Endothelial cell of umbilical vein (primary cell): ENCODE data around the gene INTS4. TPM values are rescaled to one million over a fixed set of nuclear protein-coding genes. Genes with fewer than 3 reads are reported as not detected.
"Not testable (repeated sequence)": the region's sequence is repeated elsewhere in the genome, so short reads cannot be mapped to it uniquely, and the experiment has no call there.

ENCODE experiments used
- BruUV-seq: library from RNA; stranded (reverse); fragments of 400-500 nt; replicated peaks from 2 replicates; lab custom pipeline; 2021; lab: Mats Ljungman, UMichigan
- CTCF ChIA-PET: fragments of 300-600, 350-600 bp; sonication (Branson Sonifier 250); formaldehyde crosslinking; loops from one replicate; lab custom pipeline; 2021; ENCODE audit warnings: antibody characterized with exemption, inconsistent platforms; lab: Charles Lee
- POLR2A ChIA-PET: fragments of 300-600, 350-600 bp; sonication (Branson Sonifier 250); formaldehyde crosslinking; loops from one replicate; lab custom pipeline; 2021; ENCODE audit warnings: antibody characterized with exemption, inconsistent platforms; lab: Charles Lee
- DNase-seq: peaks from one replicate; pipeline ENCODE4 v3.0.0-alpha.2; 2011; ENCODE audit warnings: low read depth, low spot score
- FAIRE-seq: peaks from 2 replicates; lab custom pipeline; 2011; peaks lifted over from hg19 to GRCh38; lab: Jason Lieb, UNC
- H2AFZ ChIP-seq: 2 replicates; pipeline ENCODE4 v1.6.0; 2012; ENCODE audit warnings: low read depth, low read length, control low read depth, inconsistent platforms
- H3K27ac ChIP-seq: 2 replicates; pipeline ENCODE4 v1.5.1; 2011; ENCODE audit warnings: low read depth, mild to moderate bottlenecking, control low read depth, low read length, moderate library complexity; ENCODE audit not compliant: insufficient read depth
- H3K27me3 ChIP-seq, 2 experiments: 2 replicates each; pipeline versions ENCODE4 v1.6.0 to v1.6.1; 2011; ENCODE audit warnings: low read length in 2 of 2, mixed read lengths in 1 of 2; ENCODE audit not compliant: control insufficient read depth in 2 of 2, insufficient read depth in 2 of 2
- H3K36me3 ChIP-seq, 2 experiments: 2 replicates in 1 of 2; 3 replicates in 1 of 2; pipeline ENCODE4 v1.5.1; 2011; ENCODE audit warnings: low read length in 2 of 2, mild to moderate bottlenecking in 1 of 2, moderate library complexity in 1 of 2; ENCODE audit not compliant: control insufficient read depth in 2 of 2, insufficient read depth in 2 of 2; ENCODE audit errors: extremely low read depth in 1 of 2
- H3K4me1 ChIP-seq: 3 replicates; pipeline ENCODE4 v1.5.1; 2011; ENCODE audit warnings: mild to moderate bottlenecking, low read length; ENCODE audit not compliant: control insufficient read depth, insufficient read depth; ENCODE audit errors: extremely low read depth
- H3K4me2 ChIP-seq: 2 replicates; pipeline ENCODE4 v1.6.1; 2011; ENCODE audit warnings: low read length, control low read depth, mixed read lengths; ENCODE audit not compliant: insufficient read depth
- H3K4me3 ChIP-seq, 3 experiments: fragments of 200-600 bp in 1 of 3; sonication (generic), shearing (Covaris generic) in 1 of 3; replicated peaks in 1 of 3; 2 replicates each; pipeline ENCODE4 v1.5.1; 2011 to 2016; ENCODE audit warnings: control low read depth in 3 of 3, low read length in 3 of 3, mild to moderate bottlenecking in 2 of 3, inconsistent platforms in 1 of 3, low read depth in 1 of 3, moderate library complexity in 1 of 3; ENCODE audit not compliant: insufficient read depth in 1 of 3
- H3K79me2 ChIP-seq: 2 replicates; pipeline ENCODE4 v1.6.0; 2012; ENCODE audit warnings: low read length, inconsistent platforms; ENCODE audit not compliant: control insufficient read depth, insufficient read depth
- H3K9ac ChIP-seq: replicated peaks from 2 replicates; pipeline ENCODE3; 2011; ENCODE audit warnings: low read length, control low read depth; ENCODE audit not compliant: insufficient read depth; ENCODE audit errors: extremely low read depth
- H3K9me1 ChIP-seq: replicated peaks from 3 replicates; pipeline ENCODE4 v1.6.0; 2011; ENCODE audit warnings: mild to moderate bottlenecking, low read length; ENCODE audit not compliant: control insufficient read depth, insufficient read depth; ENCODE audit errors: extremely low read depth
- H3K9me3 ChIP-seq: replicated peaks from 2 replicates; pipeline ENCODE4 v1.5.1; 2012; ENCODE audit warnings: low read length, inconsistent platforms; ENCODE audit not compliant: control insufficient read depth, insufficient read depth
- H4K20me1 ChIP-seq: replicated peaks from 2 replicates; pipeline ENCODE3; 2011; ENCODE audit warnings: mild to moderate bottlenecking, low read length; ENCODE audit not compliant: control insufficient read depth, insufficient read depth; ENCODE audit errors: extremely low read depth
- GATA2 ChIP-seq: IDR thresholded peaks from 2 replicates; pipeline ENCODE4 v1.7.0; 2011; ENCODE audit warnings: low read depth, mild to moderate bottlenecking, moderate library complexity, mixed read lengths, low read length; ENCODE audit not compliant: insufficient read length, insufficient read depth
- dilution Hi-C: fragments of 300-500 bp; cut with MboI; formaldehyde crosslinking; loops from one replicate; pipeline ENCODE4 v1.15.0; 2019; ENCODE audit warnings: low sequenced_read_pairs; ENCODE audit not compliant: extremely low pct_ligation_motif_present
- intact Hi-C: fragments of 100-400 bp; cut with micrococcal nuclease; formaldehyde crosslinking; loops from one replicate; pipeline ENCODE4 v1.10.0; 2022
- polyA plus RNA-seq, 4 experiments: library from polyadenylated mRNA; depleted of rRNA in 3 of 4; stranded (reverse) in 3 of 4; unstranded in 1 of 4; fragments of >200 nt; gene quantifications; 2 replicates each; pipeline versions ENCODE4 v1.2.1 to v1.2.3, GENCODE V29; 2011 to 2012; ENCODE audit warnings: missing spikeins in 1 of 4
- total RNA-seq: library from RNA; stranded (reverse); gene quantifications from 2 replicates; pipeline ENCODE4 v1.2.3, GENCODE V29; 2021

The INTS4 gene
- total and polyA plus RNA-seq, 2 donors (not counting 3 experiments of a cell fraction or from before 2014, with no cell fraction given): 29.2 to 37.8 TPM

GRCh38 chr11:77943296-77943695 lies 51.2 kb downstream of the INTS4 start:
- POLR2A ChIA-PET, BruUV-seq: not testable (repeated sequence)

GRCh38 chr11:77942465-77942864 lies 52.0 kb downstream of the INTS4 start:
- H3K4me1 ChIP-seq, H3K27me3 ChIP-seq, H3K4me3 ChIP-seq, H3K27ac ChIP-seq, FAIRE-seq, intact Hi-C loops, BruUV-seq, H3K9me3 ChIP-seq, DNase-seq, dilution Hi-C loops, H3K9ac ChIP-seq, H2AFZ ChIP-seq, H4K20me1 ChIP-seq, H3K4me2 ChIP-seq, H3K36me3 ChIP-seq, H3K9me1 ChIP-seq, CTCF ChIA-PET, H3K79me2 ChIP-seq, POLR2A ChIA-PET: not testable (repeated sequence)

More at GRCh38 chr11:77943296-77943695, 51.2 kb downstream of the INTS4 start:
- H3K4me2 ChIP-seq, intact Hi-C loops, H3K9me1 ChIP-seq, H3K79me2 ChIP-seq, H3K9me3 ChIP-seq, H3K4me1 ChIP-seq, dilution Hi-C loops, H3K36me3 ChIP-seq, DNase-seq, H3K27ac ChIP-seq, H3K27me3 ChIP-seq, FAIRE-seq, H2AFZ ChIP-seq, H4K20me1 ChIP-seq, H3K4me3 ChIP-seq, CTCF ChIA-PET, H3K9ac ChIP-seq: not testable (repeated sequence)
- peak; percentile 35 for TF ChIP-seq GATA2

GRCh38 chr11:77933596-77933995 lies 60.9 kb downstream of the INTS4 start:
- H3K4me2 ChIP-seq, H3K4me3 ChIP-seq, H3K27ac ChIP-seq, CTCF ChIA-PET, dilution Hi-C loops, POLR2A ChIA-PET, H2AFZ ChIP-seq, H3K27me3 ChIP-seq, H3K9ac ChIP-seq, H3K36me3 ChIP-seq, intact Hi-C loops, FAIRE-seq, H4K20me1 ChIP-seq, H3K9me3 ChIP-seq, BruUV-seq, H3K79me2 ChIP-seq, DNase-seq, H3K9me1 ChIP-seq: not testable (repeated sequence)
- H3K4me1 ChIP-seq: peaks cover 15% of the 10 kb centered on the region
